Activated naive CD4-positive, alpha-beta T cell treated with anti-CD3 and anti-CD28 coated beads for 36 hours (primary cell): ENCODE results near the gene POLR3GL. TPM values are rescaled to one million over a fixed set of nuclear protein-coding genes. Genes with fewer than 3 reads are reported as not detected.
A peak's percentile ranks its signal among the peaks of the same experiment; 100 is the strongest.

Experiments
- CTCF ChIA-PET: fragments of 350-600 bp; sonication (Branson Sonifier 250); formaldehyde crosslinking; loops from one replicate; lab custom pipeline; 2021; ENCODE audit warnings: antibody characterized with exemption; lab: Charles Lee
- DNase-seq: peaks from one replicate; pipeline ENCODE4 v3.0.0-alpha.2; 2020
- H3K27ac Mint-ChIP-seq: one replicate; pipeline ENCODE4 v1.8.0; 2021; ENCODE audit warnings: mild to moderate bottlenecking, mixed read lengths
- H3K27me3 Mint-ChIP-seq: one replicate; pipeline ENCODE4 v1.8.0; 2021; ENCODE audit warnings: low read depth, mixed read lengths
- H3K36me3 Mint-ChIP-seq: one replicate; pipeline ENCODE4 v1.8.0; 2021; ENCODE audit warnings: low read depth, mixed read lengths
- H3K4me1 Mint-ChIP-seq: one replicate; pipeline ENCODE4 v1.8.0; 2021; ENCODE audit warnings: low read depth, mixed read lengths
- H3K4me3 Mint-ChIP-seq: one replicate; pipeline ENCODE4 v1.8.0; 2021; ENCODE audit warnings: mild to moderate bottlenecking, moderate library complexity, mixed read lengths
- H3K9me3 Mint-ChIP-seq: one replicate; pipeline ENCODE4 v1.8.0; 2021; ENCODE audit warnings: mixed read lengths
- intact Hi-C: fragments of 100-400 bp; cut with micrococcal nuclease; formaldehyde crosslinking; loops from one replicate; pipeline ENCODE4 v1.15.1; 2023
- total RNA-seq, 2 experiments: library from RNA; stranded (reverse); gene quantifications; one replicate each; pipeline ENCODE4 v1.2.3, GENCODE V29; 2021

Gene POLR3GL
- total RNA-seq, 2 experiments from 2014 or later, result 32.0 to 34.0 TPM

- no peaks in the 10 kb centered on the region for H3K27me3 Mint-ChIP-seq
- peaks cover 8% of the 10 kb centered on the region for H3K4me1 Mint-ChIP-seq
- intact Hi-C loops, result no loop called here
- no peak for DNase-seq
- CTCF ChIA-PET, result interaction anchor here (0.7 to 8.5 kb wide), 20 partner anchors 9 to 133 kb away, joined by 3 to 230 read pairs (median 8); partner anchors contain the start of genes ANKRD34A, LIX1L, NUDT17 and PIAS3
- H3K27ac Mint-ChIP-seq, result no peak overlapping the region
- no peaks in the 10 kb centered on the region for H3K36me3 Mint-ChIP-seq
- H3K9me3 Mint-ChIP-seq, result no peaks in the 10 kb centered on the region
- no peak overlapping the region for H3K4me3 Mint-ChIP-seq
These were observed 14.0 kb downstream of the POLR3GL start for GRCh38 chr1:145978471-145978853.

GRCh38 chr1:145978854-145979745 is 14.6 kb downstream of the POLR3GL start:
- H3K9me3 Mint-ChIP-seq, result no peaks in the 10 kb centered on the region
- no peaks in the 10 kb centered on the region for H3K27me3 Mint-ChIP-seq
- intact Hi-C loops, result no loop called here
- no peaks in the 10 kb centered on the region for H3K36me3 Mint-ChIP-seq
- no peak overlapping the region for H3K4me3 Mint-ChIP-seq
- H3K4me1 Mint-ChIP-seq, result peaks cover 5% of the 10 kb centered on the region
- CTCF ChIA-PET, result interaction anchor here (0.7 to 8.5 kb wide), 18 partner anchors 9 to 133 kb away, joined by 3 to 230 read pairs (median 6); partner anchors contain the start of genes ANKRD34A, LIX1L, NUDT17 and POLR3GL
- peak; percentile 93 for DNase-seq
- no peak overlapping the region for H3K27ac Mint-ChIP-seq

- H3K4me3 Mint-ChIP-seq, result no peak overlapping the region
- CTCF ChIA-PET, result interaction anchor here (0.6 to 8.5 kb wide), 16 partner anchors 11 to 134 kb away, joined by 3 to 230 read pairs (median 8); partner anchors contain the start of genes ANKRD34A, LIX1L, NUDT17 and POLR3GL
- intact Hi-C loops, result loop anchor here (1.0 kb wide), 1 partner anchor 16 kb away; the partner anchor contains the start of gene TXNIP
- no peaks in the 10 kb centered on the region for H3K9me3 Mint-ChIP-seq
- no peak overlapping the region for H3K27ac Mint-ChIP-seq
- H3K4me1 Mint-ChIP-seq, result peaks cover 7% of the 10 kb centered on the region
- no peaks in the 10 kb centered on the region for H3K27me3 Mint-ChIP-seq
- DNase-seq, result peak; percentile 60
- H3K36me3 Mint-ChIP-seq, result no peaks in the 10 kb centered on the region
These were observed 15.4 kb downstream of the POLR3GL start for GRCh38 chr1:145979746-145980456.

GRCh38 chr1:145980457-145980994 is 16.0 kb downstream of the POLR3GL start:
- CTCF ChIA-PET, result interaction anchor here (0.8 to 8.5 kb wide), 12 partner anchors 10 to 89 kb away, joined by 3 to 230 read pairs (median 14); partner anchors contain the start of genes ANKRD34A, LIX1L, POLR3GL and RBM8A
- intact Hi-C loops, result loop anchor here (1.0 kb wide), 1 partner anchor 16 kb away; the partner anchor contains the start of gene TXNIP

GRCh38 chr1:145982010-145982723 is 17.7 kb downstream of the POLR3GL start:
- CTCF ChIA-PET, result interaction anchor here (1.0 to 8.5 kb wide), 5 partner anchors 8 to 27 kb away, joined by 3 to 230 read pairs (median 53); partner anchors contain the start of genes ANKRD34A, POLR3GL and TXNIP
- no peaks in the 10 kb centered on the region for H3K27me3 Mint-ChIP-seq
- no peaks in the 10 kb centered on the region for H3K9me3 Mint-ChIP-seq
- no peak overlapping the region for H3K4me3 Mint-ChIP-seq
- peak; percentile 51 for DNase-seq
- no peak overlapping the region for H3K27ac Mint-ChIP-seq
- peaks cover 20% of the 10 kb centered on the region for H3K4me1 Mint-ChIP-seq
- no peaks in the 10 kb centered on the region for H3K36me3 Mint-ChIP-seq
- intact Hi-C loops, result no loop called here

More at GRCh38 chr1:145980457-145980994, 16.0 kb downstream of the POLR3GL start:
- no peaks in the 10 kb centered on the region for H3K36me3 Mint-ChIP-seq
- no peaks in the 10 kb centered on the region for H3K9me3 Mint-ChIP-seq
- no peak overlapping the region for H3K27ac Mint-ChIP-seq
- peaks cover 13% of the 10 kb centered on the region for H3K4me1 Mint-ChIP-seq
- H3K4me3 Mint-ChIP-seq, result no peak overlapping the region
- no peak for DNase-seq
- no peaks in the 10 kb centered on the region for H3K27me3 Mint-ChIP-seq

GRCh38 chr1:145983206-145983675 is 18.8 kb downstream of the POLR3GL start:
- no peak for DNase-seq
- H3K27ac Mint-ChIP-seq, result no peak overlapping the region
- no peaks in the 10 kb centered on the region for H3K9me3 Mint-ChIP-seq
- no peaks in the 10 kb centered on the region for H3K27me3 Mint-ChIP-seq
- no peaks in the 10 kb centered on the region for H3K36me3 Mint-ChIP-seq
- no peak overlapping the region for H3K4me3 Mint-ChIP-seq
- intact Hi-C loops, result no loop called here
- CTCF ChIA-PET, result interaction anchor here (8.5 kb wide), 1 partner anchor 26 kb away, joined by 230 read pairs; no protein-coding TSS in a partner anchor
- peaks cover 28% of the 10 kb centered on the region for H3K4me1 Mint-ChIP-seq

- Mint-ChIP-seq H3K27me3 (no peaks in the 10 kb centered on the region), H3K36me3 (no peaks in the 10 kb centered on the region), H3K27ac (peak overlapping the region; percentile 91), H3K9me3 (no peaks in the 10 kb centered on the region), H3K4me3 (no peak overlapping the region), H3K4me1 (peaks cover 36% of the 10 kb centered on the region)
- intact Hi-C loops, result no loop called here
- CTCF ChIA-PET, result interaction anchor here (0.9 to 1.0 kb wide), 2 partner anchors 10 to 25 kb away, joined by 3 to 5 read pairs; no protein-coding TSS in a partner anchor
- DNase-seq, result peak; percentile 71
These were observed 19.7 kb downstream of the POLR3GL start for GRCh38 chr1:145983960-145984830.

- Mint-ChIP-seq H3K27me3 (no peaks in the 10 kb centered on the region), H3K27ac (peak overlapping the region; percentile 91), H3K36me3 (no peaks in the 10 kb centered on the region), H3K9me3 (no peaks in the 10 kb centered on the region), H3K4me3 (peak overlapping the region; percentile 32), H3K4me1 (peaks cover 36% of the 10 kb centered on the region)
- peak; percentile 6 for DNase-seq
- CTCF ChIA-PET, result interaction anchor here (0.6 to 1.0 kb wide), 4 partner anchors 9 to 24 kb away, joined by 3 to 5 read pairs (median 4); no protein-coding TSS in a partner anchor
- intact Hi-C loops, result loop anchor here (1.0 kb wide), 1 partner anchor 8 kb away; no protein-coding TSS in a partner anchor
These were observed 20.6 kb downstream of the POLR3GL start for GRCh38 chr1:145985129-145985501.

GRCh38 chr1:145985502-145986439 is 21.3 kb downstream of the POLR3GL start:
- intact Hi-C loops, result loop anchor here (1.0 kb wide), 1 partner anchor 8 kb away; no protein-coding TSS in a partner anchor

More at GRCh38 chr1:145985502-145986439, 21.3 kb downstream of the POLR3GL start:
- peak; percentile 41 for DNase-seq
- Mint-ChIP-seq H3K4me1 (peaks cover 43% of the 10 kb centered on the region), H3K27me3 (no peaks in the 10 kb centered on the region), H3K36me3 (no peaks in the 10 kb centered on the region), H3K9me3 (no peaks in the 10 kb centered on the region), H3K4me3 (peak overlapping the region; percentile 32), H3K27ac (peak overlapping the region; percentile 91)
- CTCF ChIA-PET, result interaction anchor here (0.6 to 8.8 kb wide), 6 partner anchors 6 to 18 kb away, joined by 3 to 109 read pairs (median 4); partner anchors contain the start of gene TXNIP
